Measurements from ENCODE around the gene PWWP2A. TPM values are rescaled to one million over a fixed set of nuclear protein-coding genes. Genes with fewer than 3 reads are reported as not detected.
A peak's percentile ranks its signal among the peaks of the same experiment; 100 is the strongest.

Gene PWWP2A
- total RNA-seq, 2 donors from 2014 or later, result 39.1 to 39.2 TPM

DNA sequence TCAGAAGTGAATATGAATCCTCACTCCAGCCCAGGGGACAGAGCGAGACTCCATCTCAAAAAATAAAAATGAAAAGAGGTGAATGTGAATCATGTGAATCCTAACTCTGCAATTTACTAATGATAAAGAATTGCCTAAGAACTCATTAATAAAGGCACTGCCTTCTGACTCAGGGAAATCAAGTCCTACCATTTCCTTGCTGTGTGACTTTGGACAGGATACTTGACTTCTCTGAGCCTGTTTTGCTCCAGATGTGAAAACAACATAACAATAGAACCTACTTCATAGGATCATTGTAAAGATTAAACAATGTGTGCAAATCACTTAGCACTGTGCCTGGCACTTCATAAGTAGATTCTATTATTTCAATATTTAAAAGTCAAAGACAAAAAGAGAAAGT lies 15.1 kb upstream of the PWWP2A start:
- ATAC-seq (no peak), DNase-seq (no peak)
- intact Hi-C loops (cut with DNase I, micrococcal nuclease), result no loop called here

DNA sequence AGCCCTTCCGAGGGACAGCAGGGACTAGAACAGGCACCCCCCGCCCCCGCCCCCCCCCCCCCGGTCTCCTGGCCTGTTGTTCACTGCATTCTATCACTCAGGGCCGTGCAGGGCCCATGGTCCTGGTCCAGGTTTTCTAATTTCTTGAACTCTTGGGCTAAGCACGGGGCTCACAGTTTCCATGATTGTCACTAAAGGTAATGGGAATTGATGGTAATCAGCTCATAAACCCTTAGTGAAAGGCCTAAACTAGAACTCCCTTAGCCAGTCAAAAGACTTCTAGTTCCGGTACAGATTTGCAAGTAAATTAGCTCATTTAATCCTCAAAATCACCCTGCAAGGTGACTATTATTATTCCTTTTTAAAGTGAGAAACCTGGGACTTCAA lies 14.7 kb upstream of the PWWP2A start:
- intact Hi-C loops (cut with DNase I, micrococcal nuclease), result no loop called here
- ATAC-seq (no peak), DNase-seq (no peak)

GRCh38 chr5:160133071-160133917 lies 14.0 kb upstream of the PWWP2A start:
- intact Hi-C loops (cut with DNase I, micrococcal nuclease), result no loop called here
- DNase-seq (peak; percentile 22 to 32), ATAC-seq (peak; percentile 62)

GRCh38 chr5:160129841-160130240 lies 10.6 kb upstream of the PWWP2A start:
- ATAC-seq (no peak), DNase-seq (no peak)
- intact Hi-C loops (cut with DNase I, micrococcal nuclease), result no loop called here

GRCh38 chr5:160128632-160129031 lies 9.4 kb upstream of the PWWP2A start:
- intact Hi-C loops (cut with DNase I, micrococcal nuclease), result no loop called here
- no peak for ATAC-seq
- DNase-seq, result no peak

DNA sequence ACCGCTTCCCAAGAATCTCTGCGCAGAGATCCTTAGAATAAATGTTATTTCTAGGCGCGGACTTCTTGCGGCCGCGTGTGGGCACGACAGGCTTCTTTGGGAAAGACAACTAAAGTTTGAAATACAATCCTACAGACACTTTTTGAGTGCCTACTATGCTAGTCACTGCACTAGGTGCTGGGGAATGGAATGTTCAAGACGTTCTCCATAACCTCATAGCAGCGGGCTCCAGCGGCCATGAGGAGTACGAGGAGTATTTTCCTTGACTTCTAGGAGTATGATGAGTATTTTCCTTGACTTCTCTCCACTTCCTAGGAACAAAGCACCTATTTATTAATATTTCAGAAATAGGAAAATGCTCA lies 636 bp upstream of the PWWP2A start:
- intact Hi-C loops (cut with DNase I, micrococcal nuclease), result loop anchor here in 1 of 2 donors (5.0 kb wide), 1 partner anchor 98 kb away; no protein-coding TSS in a partner anchor
- DNase-seq (no peak), ATAC-seq (no peak)

DNA sequence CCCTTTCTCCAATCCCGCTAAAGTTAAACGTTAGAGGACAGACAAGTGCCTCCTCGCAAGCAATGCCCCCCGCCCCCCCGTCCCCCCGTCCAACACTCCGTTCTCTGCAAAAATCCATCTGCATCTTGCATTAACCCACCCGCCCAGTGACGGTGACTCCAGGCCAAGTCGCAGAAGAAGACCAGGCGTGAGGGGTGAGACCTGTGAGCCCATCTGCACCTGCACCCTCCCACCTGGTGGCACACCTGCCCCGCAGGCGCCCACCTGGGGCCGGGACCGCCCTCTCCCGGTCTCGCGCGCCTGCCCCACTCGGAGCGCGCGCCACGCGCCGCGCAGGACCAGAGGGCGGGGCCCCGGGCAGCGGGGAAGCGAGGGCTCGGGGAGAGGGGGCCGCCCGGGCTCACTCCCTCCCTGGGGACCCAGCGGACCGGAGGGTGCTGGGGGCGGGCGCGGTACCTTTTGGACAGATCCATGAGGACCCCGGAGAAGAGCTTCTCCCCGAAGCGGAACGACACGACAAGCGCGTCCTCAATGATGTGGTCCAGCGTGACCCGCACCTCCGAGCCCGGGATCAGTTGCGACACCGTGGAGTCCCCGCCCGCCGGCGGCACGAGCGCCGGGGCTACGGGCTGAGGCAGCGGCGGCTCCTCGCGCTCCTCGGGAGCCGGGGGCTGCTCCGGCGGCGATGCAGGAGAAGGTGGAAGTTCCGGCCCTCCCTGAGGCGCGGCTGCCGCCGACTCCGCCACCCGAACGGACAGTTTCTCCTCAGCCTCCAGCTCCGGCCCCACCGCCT lies 705 bp downstream of the PWWP2A start:
- DNase-seq, result peak; percentile 58 to 66
- ATAC-seq, result peak; percentile 44
- intact Hi-C loops (cut with DNase I, micrococcal nuclease), result loop anchor here in 1 of 2 donors (5.0 kb wide), 1 partner anchor 96 kb away; no protein-coding TSS in a partner anchor

DNA sequence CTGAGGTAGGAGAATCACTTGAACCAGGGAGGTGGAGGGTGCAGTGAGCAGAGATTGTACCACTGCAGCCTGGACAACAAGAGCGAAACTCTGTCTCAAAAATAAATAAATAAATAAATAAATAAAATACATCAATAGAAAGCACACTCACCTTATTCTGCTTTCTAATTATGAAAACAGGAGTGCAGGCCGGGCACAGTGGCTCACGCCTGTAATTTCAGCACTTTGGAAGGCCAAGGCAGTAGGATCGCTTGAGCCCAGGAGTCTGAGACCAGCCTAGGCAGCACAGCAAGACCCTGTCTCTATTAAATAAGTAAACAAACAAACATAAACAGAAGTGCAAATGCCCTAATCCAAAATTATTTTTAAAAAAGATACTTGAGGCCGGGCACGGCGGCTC lies 2.3 kb downstream of the PWWP2A start:
- ATAC-seq (no peak), DNase-seq (no peak)
- intact Hi-C loops (cut with DNase I, micrococcal nuclease), result loop anchor here in 1 of 2 donors (5.0 kb wide), 1 partner anchor 95 kb away; no protein-coding TSS in a partner anchor

GRCh38 chr5:160108124-160108523 lies 11.1 kb downstream of the PWWP2A start:
- intact Hi-C loops (cut with DNase I, micrococcal nuclease), result no loop called here
- no peak for ATAC-seq

GRCh38 chr5:160105686-160106360 lies 13.4 kb downstream of the PWWP2A start:
- DNase-seq (no peak), ATAC-seq (peak; percentile 87)
- intact Hi-C loops (cut with DNase I, micrococcal nuclease), result no loop called here

More at GRCh38 chr5:160108124-160108523, 11.1 kb downstream of the PWWP2A start:
- DNase-seq, result no peak

DNA sequence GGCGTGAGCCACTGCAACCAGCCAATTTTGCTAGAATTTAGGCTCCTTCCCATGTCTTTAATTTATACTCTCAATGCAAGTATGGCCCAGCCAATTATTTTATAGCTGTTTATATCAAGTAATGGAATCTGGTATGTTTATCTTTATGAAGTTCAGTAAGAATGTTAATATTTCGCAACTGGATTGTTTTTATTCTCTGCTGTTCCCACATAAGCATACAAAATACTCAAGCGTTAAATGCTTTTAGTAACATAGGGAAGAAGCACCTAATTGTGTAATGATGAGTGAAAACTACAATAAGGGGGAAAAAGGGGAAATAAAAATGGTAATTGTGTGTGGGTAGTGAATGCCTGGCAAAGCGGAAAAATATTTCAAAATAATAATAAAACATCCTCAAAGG lies 21.3 kb downstream of the PWWP2A start:
- no peak for DNase-seq
- intact Hi-C loops (cut with DNase I, micrococcal nuclease), result no loop called here
- ATAC-seq, result no peak

GRCh38 chr5:160096178-160096577 lies 23.1 kb downstream of the PWWP2A start:
- no peak for ATAC-seq
- intact Hi-C loops (cut with DNase I, micrococcal nuclease), result no loop called here

GRCh38 chr5:160092960-160093707 lies 26.1 kb downstream of the PWWP2A start:
- DNase-seq (no peak), ATAC-seq (no peak)
- intact Hi-C loops (cut with DNase I, micrococcal nuclease), result no loop called here

More at GRCh38 chr5:160096178-160096577, 23.1 kb downstream of the PWWP2A start:
- DNase-seq, result no peak

GRCh38 chr5:160092514-160092913 lies 26.7 kb downstream of the PWWP2A start:
- ATAC-seq, result no peak
- DNase-seq, result no peak
- intact Hi-C loops (cut with DNase I, micrococcal nuclease), result no loop called here

GRCh38 chr5:160090059-160090458 lies 29.2 kb downstream of the PWWP2A start:
- DNase-seq (no peak), ATAC-seq (no peak)
- intact Hi-C loops (cut with DNase I, micrococcal nuclease), result no loop called here

DNA sequence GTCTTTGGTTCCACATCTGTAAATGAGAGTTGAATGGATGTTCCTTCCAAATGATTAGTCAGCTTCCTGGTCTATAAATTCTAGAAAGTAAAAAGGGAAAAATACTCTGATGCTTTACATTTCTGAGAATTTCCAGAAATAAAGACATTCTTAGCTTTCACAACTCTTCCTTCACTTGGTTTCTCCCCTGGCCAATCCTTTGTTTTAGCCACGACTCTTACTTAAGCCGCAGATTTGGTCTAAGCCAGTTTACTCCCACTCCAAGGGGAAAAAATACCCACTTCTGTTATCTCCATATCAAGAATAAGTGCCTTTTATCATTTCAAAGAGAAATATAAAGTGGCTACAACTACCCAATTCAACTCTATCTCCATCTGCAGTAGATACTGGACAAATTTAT lies 29.7 kb downstream of the PWWP2A start:
- intact Hi-C loops (cut with DNase I, micrococcal nuclease), result no loop called here
- DNase-seq (no peak), ATAC-seq (no peak)

- DNase-seq (no peak), ATAC-seq (no peak)
- intact Hi-C loops (cut with DNase I, micrococcal nuclease), result no loop called here
Observed at GRCh38 chr5:160088805-160089204, 30.4 kb downstream of the PWWP2A start.

GRCh38 chr5:160087199-160087598 lies 32.1 kb downstream of the PWWP2A start:
- DNase-seq (no peak), ATAC-seq (peak; percentile 71)
- intact Hi-C loops (cut with DNase I, micrococcal nuclease), result no loop called here

- peak; percentile 48 for ATAC-seq
Observed at GRCh38 chr5:160084144-160084543, 35.1 kb downstream of the PWWP2A start.

More at GRCh38 chr5:160084144-160084543, 35.1 kb downstream of the PWWP2A start:
- intact Hi-C loops (cut with DNase I, micrococcal nuclease), result no loop called here
- DNase-seq, result no peak

All from left colon (tissue), 2 donors.